ENCODE measurements around the gene KRT9. TPM values are rescaled to one million over a fixed set of nuclear protein-coding genes. Genes with fewer than 3 reads are reported as not detected.
"Not testable (repeated sequence)": the region's sequence is repeated elsewhere in the genome, so short reads cannot be mapped to it uniquely, and the experiment has no call there.

Gene KRT9
- total RNA-seq, 4 donors from 2014 or later = 0.21 TPM; not detected in 3

DNA sequence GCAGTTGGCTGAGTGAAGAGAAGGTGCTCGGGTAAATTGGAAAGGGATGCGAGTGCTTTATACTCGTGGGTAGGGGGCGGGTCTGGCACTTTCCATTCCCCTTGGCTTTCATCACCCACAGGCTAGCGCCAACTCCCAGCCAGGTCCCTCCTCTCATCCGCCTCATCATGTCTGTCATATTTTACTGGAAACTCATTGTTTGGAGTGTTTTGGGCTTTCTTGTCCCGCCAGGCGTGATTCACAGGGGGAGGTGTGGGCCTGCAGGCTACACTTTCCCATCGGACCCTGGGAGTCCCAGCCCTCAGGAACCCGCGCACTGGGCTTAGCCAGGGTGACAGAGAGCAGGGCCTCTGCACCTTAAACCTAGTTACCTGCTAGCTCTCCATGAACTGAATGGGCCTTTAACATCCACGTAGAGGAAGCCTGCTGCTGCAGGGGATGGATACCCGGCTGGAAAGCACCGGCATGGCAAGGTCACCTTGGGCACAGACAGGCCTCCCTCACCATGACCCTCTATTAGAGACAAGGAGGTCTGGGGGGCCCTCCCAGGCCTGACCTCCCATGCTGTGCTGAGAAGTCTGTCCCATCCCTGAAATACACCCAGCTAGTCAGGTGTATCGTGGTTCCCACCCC is 15.1 kb upstream of the KRT9 start, which contains the start of gene KRT14:
Gene KRT14 (minus strand): TSS at position 33 of the 633 bp plus-strand sequence. CDS start 61 bp downstream, outside the sequence.
- DNase-seq = no peak
- Histone ChIP-seq H3K9me3 (no peaks in the 10 kb centered on the region), H3K4me3 (no peak within 1 kb of the TSS), H3K4me1 (no peaks in the 10 kb centered on the region), H3K27me3 (no peaks in the 10 kb centered on the region), H3K27ac (no peak within 1 kb of the TSS), H3K36me3 (no peaks in the 10 kb centered on the region)
- no peak for TF ChIP-seq POLR2A (IDR thresholded peaks at IDR 0.05)
- TF ChIP-seq, protein P1, sequence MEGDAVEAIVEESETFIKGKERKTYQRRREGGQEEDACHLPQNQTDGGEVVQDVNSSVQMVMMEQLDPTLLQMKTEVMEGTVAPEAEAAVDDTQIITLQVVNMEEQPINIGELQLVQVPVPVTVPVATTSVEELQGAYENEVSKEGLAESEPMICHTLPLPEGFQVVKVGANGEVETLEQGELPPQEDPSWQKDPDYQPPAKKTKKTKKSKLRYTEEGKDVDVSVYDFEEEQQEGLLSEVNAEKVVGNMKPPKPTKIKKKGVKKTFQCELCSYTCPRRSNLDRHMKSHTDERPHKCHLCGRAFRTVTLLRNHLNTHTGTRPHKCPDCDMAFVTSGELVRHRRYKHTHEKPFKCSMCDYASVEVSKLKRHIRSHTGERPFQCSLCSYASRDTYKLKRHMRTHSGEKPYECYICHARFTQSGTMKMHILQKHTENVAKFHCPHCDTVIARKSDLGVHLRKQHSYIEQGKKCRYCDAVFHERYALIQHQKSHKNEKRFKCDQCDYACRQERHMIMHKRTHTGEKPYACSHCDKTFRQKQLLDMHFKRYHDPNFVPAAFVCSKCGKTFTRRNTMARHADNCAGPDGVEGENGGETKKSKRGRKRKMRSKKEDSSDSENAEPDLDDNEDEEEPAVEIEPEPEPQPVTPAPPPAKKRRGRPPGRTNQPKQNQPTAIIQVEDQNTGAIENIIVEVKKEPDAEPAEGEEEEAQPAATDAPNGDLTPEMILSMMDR (IDR thresholded peaks at IDR 0.05) = no peak
- intact Hi-C loops (cut with DNase I; ENCODE audit: low total_unique reads) = no loop called here

DNA sequence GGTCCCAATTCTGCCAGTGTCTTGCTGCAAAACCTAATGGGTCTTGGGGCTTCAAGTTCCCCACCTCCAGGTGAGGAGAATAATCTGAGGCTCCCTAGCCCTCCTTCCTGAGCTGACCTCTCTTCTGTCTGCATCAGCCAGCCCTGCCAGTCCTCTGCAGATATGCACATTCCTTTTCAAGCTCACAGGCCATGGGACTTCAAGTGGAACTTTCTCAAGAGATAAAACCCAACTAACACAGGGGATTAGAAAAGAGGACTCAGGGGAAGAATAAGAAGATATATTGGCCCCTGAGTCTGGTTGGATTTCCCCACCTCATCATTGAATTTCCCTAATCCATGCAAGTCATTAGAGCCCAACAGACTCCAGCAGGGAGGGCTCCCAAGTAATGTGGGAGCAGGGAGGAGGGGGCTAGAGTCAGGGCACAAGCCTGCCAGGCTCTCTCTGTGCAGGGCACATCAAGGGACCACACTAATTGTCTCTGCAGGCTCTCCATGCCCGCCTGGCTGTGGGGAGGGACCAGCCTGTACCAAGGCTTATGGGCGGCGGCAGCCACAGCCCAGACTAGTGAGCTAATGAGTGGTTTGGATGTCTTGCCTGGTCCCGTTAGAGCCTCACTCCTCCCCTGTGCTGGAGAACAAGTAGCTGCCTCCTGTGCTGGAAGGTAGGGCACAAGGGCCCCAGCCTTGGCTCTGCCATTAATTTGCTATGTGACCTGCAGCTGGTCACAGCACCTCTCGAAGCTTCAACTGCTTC is 13.6 kb upstream of the KRT9 start:
- H3K4me1 ChIP-seq = no peaks in the 10 kb centered on the region
- H3K9me3 ChIP-seq = no peaks in the 10 kb centered on the region
- TF ChIP-seq, protein P1 (IDR thresholded peaks at IDR 0.05) = no peak
- no peak for TF ChIP-seq POLR2A (IDR thresholded peaks at IDR 0.05)
- H3K27me3 ChIP-seq = no peaks in the 10 kb centered on the region
- no peak for DNase-seq
- no peaks in the 10 kb centered on the region for H3K36me3 ChIP-seq
- intact Hi-C loops (cut with DNase I; ENCODE audit: low total_unique reads) = no loop called here
- no peak overlapping the region for H3K27ac ChIP-seq
- no peak overlapping the region for H3K4me3 ChIP-seq

DNA sequence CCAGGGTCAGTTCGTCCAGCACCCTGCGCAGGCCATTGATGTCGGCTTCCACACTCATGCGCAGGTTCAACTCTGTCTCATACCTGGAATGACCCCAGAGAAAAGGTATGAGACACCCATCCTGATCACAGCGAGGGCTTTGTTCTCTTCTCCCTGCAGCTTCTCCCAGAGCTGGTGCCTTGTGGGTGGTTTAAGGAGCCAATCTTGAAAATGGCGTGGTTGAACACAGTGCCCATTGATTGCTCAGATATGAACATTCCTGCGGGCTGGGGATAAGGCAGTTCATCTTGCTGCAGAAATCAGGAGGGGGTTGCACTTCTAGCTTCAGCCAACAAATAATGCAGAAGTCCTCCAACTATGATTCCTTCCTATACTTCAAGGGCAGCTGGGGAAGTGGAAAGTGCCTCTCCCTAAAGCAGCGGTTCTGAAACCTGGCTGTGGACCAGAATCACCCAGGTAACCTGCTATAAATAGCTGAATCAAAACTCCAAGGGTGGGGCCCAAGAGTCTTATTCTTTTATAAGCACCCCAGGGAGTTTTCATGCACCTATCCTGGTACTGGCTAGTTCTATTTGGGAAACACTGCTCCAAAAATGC is 12.6 kb upstream of the KRT9 start:
- H3K9me3 ChIP-seq; DNase-seq; H3K36me3 ChIP-seq; H3K27ac ChIP-seq; intact Hi-C loops (cut with DNase I; ENCODE audit: low total_unique reads); H3K4me1 ChIP-seq; H3K4me3 ChIP-seq; H3K27me3 ChIP-seq: not testable (repeated sequence)

DNA sequence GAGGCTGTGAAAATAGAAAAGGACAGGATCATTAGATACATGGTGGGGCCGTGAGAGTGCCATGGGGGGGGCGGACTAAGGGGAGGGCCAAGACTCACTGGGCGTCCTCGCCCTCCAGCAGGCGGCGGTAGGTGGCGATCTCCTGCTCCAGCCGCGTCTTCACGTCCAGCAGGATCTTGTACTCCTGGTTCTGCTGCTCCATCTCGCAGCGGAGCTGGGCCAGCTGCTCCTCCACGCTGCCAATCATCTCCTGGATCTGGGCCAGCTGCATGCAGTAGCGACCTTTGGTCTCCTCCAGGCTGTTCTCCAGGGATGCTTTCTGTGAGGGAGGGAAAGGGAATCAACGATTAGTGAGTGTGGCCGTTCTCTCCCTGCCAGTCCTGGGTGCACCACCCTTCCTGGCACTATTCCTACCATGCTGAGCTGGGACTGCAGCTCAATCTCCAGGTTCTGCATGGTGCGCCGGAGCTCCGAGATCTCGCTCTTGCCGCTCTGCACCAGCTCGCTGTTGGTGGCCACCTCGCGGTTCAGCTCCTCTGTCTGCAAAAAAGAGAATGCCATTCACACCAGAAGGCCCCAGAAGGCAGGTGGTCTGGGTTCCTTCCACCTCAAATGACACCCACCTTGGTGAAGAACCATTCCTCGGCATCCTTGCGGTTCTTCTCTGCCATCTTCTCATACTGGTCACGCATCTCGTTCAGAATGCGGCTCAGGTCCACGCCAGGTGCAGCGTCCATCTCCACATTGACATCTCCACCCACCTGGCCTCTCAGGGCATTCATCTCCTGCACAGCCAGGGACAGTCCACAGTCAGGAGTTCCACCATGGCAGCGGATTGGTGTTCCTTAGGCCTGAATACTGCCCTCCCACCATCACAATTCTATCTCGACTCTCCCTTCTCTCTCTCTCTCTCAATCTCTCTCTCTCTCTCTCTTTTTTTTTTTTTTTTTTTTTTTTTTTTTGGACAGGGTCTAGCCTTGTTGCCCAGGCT is 11.6 kb upstream of the KRT9 start:
- intact Hi-C loops (cut with DNase I; ENCODE audit: low total_unique reads) = no loop called here
- H3K4me1 ChIP-seq = no peaks in the 10 kb centered on the region
- H3K36me3 ChIP-seq = no peaks in the 10 kb centered on the region
- no peak for TF ChIP-seq POLR2A (IDR thresholded peaks at IDR 0.05)
- TF ChIP-seq, protein P1 (IDR thresholded peaks at IDR 0.05) = no peak
- no peak for DNase-seq
- H3K27ac ChIP-seq = no peak overlapping the region
- H3K4me3 ChIP-seq = no peak overlapping the region
- H3K27me3 ChIP-seq = no peaks in the 10 kb centered on the region
- H3K9me3 ChIP-seq = no peaks in the 10 kb centered on the region

DNA sequence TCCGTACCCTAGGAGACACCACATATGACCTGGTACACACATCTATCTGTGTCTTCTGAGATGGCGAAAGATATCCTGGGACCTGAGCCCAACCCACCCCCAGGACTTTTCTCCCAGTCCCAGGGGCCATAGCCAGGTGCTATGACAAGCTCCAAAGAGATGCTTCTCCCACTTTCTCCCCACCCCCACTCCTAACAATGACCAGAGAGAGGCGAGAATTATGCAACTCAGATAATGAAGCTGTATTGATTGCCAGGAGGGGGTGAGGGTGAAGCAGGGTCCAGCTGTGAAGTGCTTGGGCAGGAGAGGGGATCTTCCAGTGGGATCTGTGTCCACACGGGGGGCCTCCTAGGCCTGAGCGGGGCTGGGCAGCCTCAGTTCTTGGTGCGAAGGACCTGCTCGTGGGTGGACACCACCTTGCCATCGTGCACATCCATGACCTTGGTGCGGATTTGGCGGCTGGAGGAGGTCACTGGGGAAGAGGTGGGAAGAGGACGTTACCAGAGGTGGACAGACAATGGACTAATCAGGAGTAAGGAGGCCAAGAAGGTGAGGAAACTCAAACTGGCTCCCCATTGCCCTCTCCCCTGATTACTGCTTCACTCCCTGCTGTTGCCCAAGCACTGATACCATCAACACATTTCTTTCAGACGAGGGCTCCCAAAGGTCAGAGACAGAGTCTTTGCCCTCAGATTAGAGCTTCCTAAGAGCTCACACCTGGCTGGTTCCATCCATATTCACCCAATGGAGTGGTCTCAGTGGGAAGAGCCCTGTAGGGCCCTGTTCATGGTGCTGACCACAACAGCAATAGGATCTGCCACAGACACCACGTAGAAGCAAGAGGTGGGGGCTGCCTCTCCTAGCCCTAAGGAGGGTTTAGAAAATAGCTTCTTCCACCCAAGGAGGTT is 10.5 kb upstream of the KRT9 start:
- H3K27ac ChIP-seq; intact Hi-C loops (cut with DNase I; ENCODE audit: low total_unique reads); DNase-seq; H3K9me3 ChIP-seq; H3K27me3 ChIP-seq; H3K4me3 ChIP-seq; H3K4me1 ChIP-seq; H3K36me3 ChIP-seq: not testable (repeated sequence)

All from uterus (tissue), 4 donors.